Measurements from ENCODE around the gene TBC1D12. TPM values are rescaled to one million over a fixed set of nuclear protein-coding genes. Genes with fewer than 3 reads are reported as not detected.

TBC1D12 gene
- total RNA-seq, 4 donors from 2014 or later, result 7.2 to 37.5 (median 13.6) TPM

GRCh38 chr10:94493463-94493862, 91.1 kb downstream of the TBC1D12 start:
- H3K36me3 ChIP-seq, result no peaks in the 10 kb centered on the region
- no peak overlapping the region for H3K27ac ChIP-seq
- no peak for DNase-seq
- no peaks in the 10 kb centered on the region for H3K4me1 ChIP-seq
- intact Hi-C loops (cut with DNase I; ENCODE audit: low total_unique reads), result no loop called here
- no peaks in the 10 kb centered on the region for H3K9me3 ChIP-seq
- no peak overlapping the region for H3K4me3 ChIP-seq
- TF ChIP-seq CTCF (IDR thresholded peaks at IDR 0.05) (no peak), POLR2A (IDR thresholded peaks at IDR 0.05) (no peak)
- no peaks in the 10 kb centered on the region for H3K27me3 ChIP-seq

- no peak for TF ChIP-seq POLR2A (IDR thresholded peaks at IDR 0.05)
- no peak for TF ChIP-seq CTCF (IDR thresholded peaks at IDR 0.05)
- Histone ChIP-seq H3K9me3 (no peaks in the 10 kb centered on the region), H3K36me3 (no peaks in the 10 kb centered on the region), H3K4me1 (no peaks in the 10 kb centered on the region), H3K4me3 (no peak overlapping the region), H3K27me3 (no peaks in the 10 kb centered on the region), H3K27ac (no peak overlapping the region)
- intact Hi-C loops (cut with DNase I; ENCODE audit: low total_unique reads), result no loop called here
- no peak for DNase-seq
Measured at GRCh38 chr10:94496010-94496409, 93.7 kb downstream of the TBC1D12 start.

- no peak for DNase-seq
- intact Hi-C loops (cut with DNase I; ENCODE audit: low total_unique reads), result no loop called here
- H3K9me3 ChIP-seq, result no peaks in the 10 kb centered on the region
- H3K4me1 ChIP-seq, result no peaks in the 10 kb centered on the region
- TF ChIP-seq CTCF (IDR thresholded peaks at IDR 0.05), result no peak
- no peak for TF ChIP-seq POLR2A (IDR thresholded peaks at IDR 0.05)
- H3K27ac ChIP-seq, result no peak overlapping the region
- H3K36me3 ChIP-seq, result no peaks in the 10 kb centered on the region
- no peak overlapping the region for H3K4me3 ChIP-seq
- no peaks in the 10 kb centered on the region for H3K27me3 ChIP-seq
Measured at GRCh38 chr10:94496646-94497045, 94.3 kb downstream of the TBC1D12 start.

- H3K36me3 ChIP-seq, result no peaks in the 10 kb centered on the region
- no peak for DNase-seq
- TF ChIP-seq POLR2A (IDR thresholded peaks at IDR 0.05), result no peak
- TF ChIP-seq CTCF (IDR thresholded peaks at IDR 0.05), result no peak
- no peaks in the 10 kb centered on the region for H3K4me1 ChIP-seq
- H3K27me3 ChIP-seq, result no peaks in the 10 kb centered on the region
- no peaks in the 10 kb centered on the region for H3K9me3 ChIP-seq
- intact Hi-C loops (cut with DNase I; ENCODE audit: low total_unique reads), result no loop called here
- no peak overlapping the region for H3K4me3 ChIP-seq
- no peak overlapping the region for H3K27ac ChIP-seq
Measured at GRCh38 chr10:94500063-94500462, 97.7 kb downstream of the TBC1D12 start.

GRCh38 chr10:94521276-94522250, 119.2 kb downstream of the TBC1D12 start:
- intact Hi-C loops (cut with DNase I; ENCODE audit: low total_unique reads), result no loop called here
- TF ChIP-seq POLR2A (IDR thresholded peaks at IDR 0.05) (no peak), CTCF (IDR thresholded peaks at IDR 0.05) (no peak)
- H3K9me3 ChIP-seq, result no peaks in the 10 kb centered on the region
- no peak overlapping the region for H3K27ac ChIP-seq
- H3K27me3 ChIP-seq, result no peaks in the 10 kb centered on the region
- H3K36me3 ChIP-seq, result no peaks in the 10 kb centered on the region
- H3K4me3 ChIP-seq, result no peak overlapping the region
- DNase-seq, result no peak
- H3K4me1 ChIP-seq, result no peaks in the 10 kb centered on the region

Data from uterus (tissue), 4 donors.